Panc1 (cell line): ENCODE results near the gene IL1RAPL1. TPM values are rescaled to one million over a fixed set of nuclear protein-coding genes. Genes with fewer than 3 reads are reported as not detected.

ENCODE experiments used
- ATAC-seq: fragments of 200-7000 bp; cut with Tn5 transposase; 2 replicates; pipeline ENCODE4 v1.9.1; 2020; ENCODE audit warnings: mild to moderate bottlenecking, moderate library complexity
- BruUV-seq: library from RNA; stranded (reverse); fragments of 400-500 nt; replicated peaks from 2 replicates; lab custom pipeline; 2021; lab: Mats Ljungman, UMichigan
- CTCF ChIA-PET: fragments of 300-600 bp; sonication (Branson Sonifier 250); formaldehyde crosslinking; loops from one replicate; lab custom pipeline; 2022; ENCODE audit warnings: antibody characterized with exemption; lab: Charles Lee
- POLR2A ChIA-PET: fragments of 300-600 bp; sonication (Branson Sonifier 250); formaldehyde crosslinking; loops from one replicate; lab custom pipeline; 2022; ENCODE audit warnings: antibody characterized with exemption; lab: Charles Lee
- DNase-seq: peaks from one replicate; pipeline ENCODE4 v3.0.0-alpha.2; 2010; ENCODE audit warnings: low read depth, low spot score
- H3K27ac ChIP-seq: 2 replicates; pipeline ENCODE4 v1.5.1; 2011; ENCODE audit warnings: mild to moderate bottlenecking, low read length, inconsistent platforms
- H3K27me3 ChIP-seq: fragments of 200-500 bp; sonication (Bioruptor generic); 2 replicates; pipeline ENCODE4 v1.6.0; 2014; ENCODE audit warnings: low read length, inconsistent platforms; ENCODE audit not compliant: control insufficient read depth, insufficient read depth
- H3K36me3 ChIP-seq: fragments of 200-500 bp; sonication (Bioruptor generic); 2 replicates; pipeline ENCODE4 v1.5.1; 2014; ENCODE audit warnings: inconsistent platforms, mild to moderate bottlenecking, low read length, moderate library complexity; ENCODE audit not compliant: control insufficient read depth, insufficient read depth
- H3K4me1 ChIP-seq: 2 replicates; pipeline ENCODE4 v1.5.1; 2011; ENCODE audit warnings: inconsistent platforms, mild to moderate bottlenecking, low read length, moderate library complexity; ENCODE audit not compliant: control insufficient read depth, insufficient read depth
- H3K4me3 ChIP-seq, 2 experiments: 2 replicates each; pipeline ENCODE4 v1.5.1; 2011 to 2012; ENCODE audit warnings: low read depth in 2 of 2, low read length in 2 of 2, mild to moderate bottlenecking in 2 of 2, inconsistent platforms in 1 of 2, moderate library complexity in 1 of 2
- H3K9me3 ChIP-seq: fragments of 200-500 bp; sonication (Bioruptor generic); 2 replicates; pipeline ENCODE4 v1.5.1; 2014; ENCODE audit warnings: low read depth, mild to moderate bottlenecking, inconsistent platforms, low read length, moderate library complexity; ENCODE audit not compliant: control insufficient read depth, insufficient read depth
- CTCF ChIP-seq: fragments of 450-650 bp; IDR thresholded peaks from 2 replicates; pipeline ENCODE4 v1.5.1; 2017; ENCODE audit warnings: mild to moderate bottlenecking
- POLR2AphosphoS5 ChIP-seq: IDR thresholded peaks from 2 replicates; pipeline ENCODE4 v1.6.1; 2012; ENCODE audit warnings: mild to moderate bottlenecking, low read depth, low read length, moderate library complexity
- REST ChIP-seq, 2 experiments: IDR thresholded peaks; 2 replicates each; pipeline ENCODE4 v1.6.1; 2011 to 2012; ENCODE audit warnings: low read depth in 2 of 2, control low read depth in 1 of 2, low read length in 1 of 2, mild to moderate bottlenecking in 1 of 2, moderate library complexity in 1 of 2; ENCODE audit not compliant: insufficient read depth in 1 of 2
- SIN3A ChIP-seq: IDR thresholded peaks from 2 replicates; pipeline ENCODE4 v1.6.1; 2012; ENCODE audit warnings: low read depth, mild to moderate bottlenecking, low read length, moderate library complexity, borderline replicate concordance; ENCODE audit not compliant: insufficient read depth
- TCF7L2 ChIP-seq: IDR thresholded peaks from 2 replicates; pipeline ENCODE4 v1.6.1; 2011; ENCODE audit warnings: mild to moderate bottlenecking, low read depth, low read length, inconsistent platforms
- in situ Hi-C: cut with HindIII; loops from 2 replicates; pipeline ENCODE4 v1.10.0; 2016; ENCODE audit warnings: low sequenced_read_pairs, low pct_unique_long_range_greater_than_20kb
- intact Hi-C: fragments of 100-400 bp; cut with micrococcal nuclease; formaldehyde crosslinking; loops from one replicate; pipeline ENCODE4 v1.10.0; 2022; ENCODE audit not compliant: unreplicated experiment
- total RNA-seq: library from RNA; stranded (reverse); gene quantifications from one replicate; pipeline ENCODE4 v1.2.1, GENCODE V29; 2021; ENCODE audit not compliant: unreplicated experiment

The IL1RAPL1 gene
- total RNA-seq, 1 experiment from 2014 or later: 0.59 TPM

GRCh38 chrX:29269390-29269789, 682.1 kb downstream of the IL1RAPL1 start:
- CTCF ChIA-PET: no interaction called here
- intact Hi-C loops: no loop called here
- Histone ChIP-seq H3K4me1 (no peaks in the 10 kb centered on the region), H3K36me3 (no peaks in the 10 kb centered on the region), H3K27ac (no peak overlapping the region), H3K4me3 (no peak overlapping the region), H3K9me3 (no peaks in the 10 kb centered on the region), H3K27me3 (no peaks in the 10 kb centered on the region)
- TF ChIP-seq TCF7L2 (no peak), CTCF (no peak), REST (IDR thresholded peaks at IDR 0.05; ENCODE audit: insufficient read depth in 1 of 2, low read depth in 2 of 2, low read length in 1 of 2) (no peak), POLR2AphosphoS5 (no peak), SIN3A (no peak)
- DNase-seq: no peak
- no peak for ATAC-seq
- BruUV-seq: no TSS peak
- POLR2A ChIA-PET: no interaction called here
- in situ Hi-C loops: no loop called here

- Histone ChIP-seq H3K27ac (no peak overlapping the region), H3K4me1 (no peaks in the 10 kb centered on the region), H3K9me3 (no peaks in the 10 kb centered on the region), H3K4me3 (no peak overlapping the region), H3K27me3 (no peaks in the 10 kb centered on the region), H3K36me3 (no peaks in the 10 kb centered on the region)
- no TSS peak for BruUV-seq
- ATAC-seq (no peak), DNase-seq (no peak)
- in situ Hi-C loops (no loop called here), intact Hi-C loops (no loop called here)
- TF ChIP-seq SIN3A (no peak), REST (IDR thresholded peaks at IDR 0.05; ENCODE audit: insufficient read depth in 1 of 2, low read depth in 2 of 2, low read length in 1 of 2) (no peak), CTCF (no peak), TCF7L2 (no peak), POLR2AphosphoS5 (no peak)
- ChIA-PET CTCF (no interaction called here), POLR2A (no interaction called here)
Measured at GRCh38 chrX:29274517-29274916, 687.3 kb downstream of the IL1RAPL1 start.
